HUES6 (cell line): ENCODE data around the gene KCNMA1.

Experiments used
- H3K27ac ChIP-seq: 2 replicates; pipeline ENCODE4 v1.7.0; 2013; ENCODE audit warnings: low read depth, mild to moderate bottlenecking, low read length, inconsistent platforms
- H3K27me3 ChIP-seq: 2 replicates; pipeline ENCODE4 v1.6.1; 2013; ENCODE audit warnings: low read length; ENCODE audit not compliant: control insufficient read depth, insufficient read depth
- H3K36me3 ChIP-seq: 2 replicates; pipeline ENCODE4 v1.6.1; 2013; ENCODE audit warnings: low read length; ENCODE audit not compliant: control insufficient read depth, insufficient read depth
- H3K4me1 ChIP-seq: 2 replicates; pipeline ENCODE4 v1.6.1; 2013; ENCODE audit warnings: low read length; ENCODE audit not compliant: control insufficient read depth, insufficient read depth
- H3K4me3 ChIP-seq: 2 replicates; pipeline ENCODE4 v1.5.1; 2013; ENCODE audit warnings: low read depth, low read length
- H3K9ac ChIP-seq: one replicate; pipeline ENCODE4 v1.6.1; 2013; ENCODE audit warnings: mild to moderate bottlenecking, low read length
- H3K9me3 ChIP-seq: 2 replicates; pipeline ENCODE4 v1.6.1; 2013; ENCODE audit warnings: low read depth, low read length; ENCODE audit not compliant: control insufficient read depth, insufficient read depth

Gene KCNMA1

DNA sequence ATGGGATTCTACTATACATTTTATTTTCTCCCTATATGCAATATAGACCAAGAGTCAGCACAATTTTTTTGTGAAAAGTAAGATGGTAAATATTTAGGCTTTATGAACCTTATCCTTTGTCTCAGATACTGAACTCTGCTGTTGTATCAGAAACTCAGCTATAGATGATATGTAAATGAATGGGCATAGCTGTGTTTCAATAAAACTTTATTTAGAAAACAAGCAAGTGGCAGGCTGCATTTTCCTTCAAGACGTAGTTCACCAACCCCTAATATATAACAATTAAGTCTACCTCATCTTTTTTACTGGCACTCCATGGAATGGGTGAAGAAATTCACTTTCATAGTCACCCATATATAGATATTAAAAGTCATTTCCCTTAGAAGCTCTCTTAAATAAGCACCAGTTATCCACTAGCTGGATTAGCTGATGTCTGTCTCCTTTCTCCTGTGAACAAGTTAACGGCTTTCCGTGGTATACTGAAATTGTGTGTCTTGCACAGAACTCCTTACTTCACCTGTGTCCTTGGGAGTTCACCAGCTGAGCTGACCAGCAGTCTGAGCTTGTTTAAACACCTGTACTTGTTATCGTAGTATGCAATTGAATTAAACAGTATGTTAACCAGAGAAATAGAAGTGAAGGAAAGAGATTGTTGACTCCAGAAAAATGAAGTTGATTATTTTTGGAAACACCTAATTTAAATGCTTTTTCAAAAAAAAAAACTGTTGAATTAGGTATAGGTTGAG, 770.6 kb downstream of the KCNMA1 start:
- H3K27me3 ChIP-seq, result no peaks in the 10 kb centered on the region
- H3K27ac ChIP-seq, result no peak overlapping the region
- no peaks in the 10 kb centered on the region for H3K4me1 ChIP-seq
- no peaks in the 10 kb centered on the region for H3K36me3 ChIP-seq
- H3K9ac ChIP-seq, result no peak overlapping the region
- H3K9me3 ChIP-seq, result no peaks in the 10 kb centered on the region
- H3K4me3 ChIP-seq, result no peak overlapping the region

DNA sequence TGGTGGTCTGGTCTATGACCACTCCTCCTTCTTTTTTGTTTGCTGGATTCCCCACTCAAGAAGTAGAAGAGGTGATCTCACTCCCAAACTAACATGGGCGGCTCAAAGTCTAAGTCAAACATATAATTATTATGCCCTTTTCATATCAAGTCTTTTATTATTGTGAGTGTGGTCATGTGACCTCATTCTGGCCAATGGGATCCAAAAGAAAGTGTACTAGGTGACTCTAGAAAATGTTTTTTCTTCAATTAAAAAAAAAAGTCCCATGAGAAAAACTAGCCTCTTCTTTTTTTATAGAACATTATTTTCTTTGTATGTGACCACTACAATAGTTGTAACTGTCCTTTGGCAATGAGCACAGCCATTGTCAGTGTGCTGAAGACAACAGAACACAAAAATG, 772.7 kb downstream of the KCNMA1 start:
- Histone ChIP-seq H3K4me3 (no peak overlapping the region), H3K4me1 (no peaks in the 10 kb centered on the region), H3K27ac (no peak overlapping the region), H3K9ac (no peak overlapping the region), H3K27me3 (no peaks in the 10 kb centered on the region), H3K9me3 (no peaks in the 10 kb centered on the region), H3K36me3 (no peaks in the 10 kb centered on the region)

DNA sequence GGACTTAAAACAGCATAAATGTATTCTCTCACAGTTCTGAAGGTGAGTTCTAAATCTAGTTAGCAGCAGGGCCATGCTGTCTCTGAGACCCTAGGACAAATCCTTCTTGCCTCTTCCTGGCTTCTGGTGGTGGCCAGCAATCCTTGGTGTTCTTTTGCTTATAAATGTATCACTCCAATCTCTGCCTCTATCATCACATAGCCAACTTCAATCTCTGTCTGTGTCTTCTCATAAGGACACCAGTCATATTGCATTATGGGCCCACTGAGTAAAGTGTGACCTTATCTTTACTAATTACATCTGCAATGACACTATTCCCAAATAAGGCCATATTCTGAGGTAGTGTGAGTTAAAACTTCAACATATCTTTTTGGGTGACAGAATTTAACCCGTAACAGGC, 778.9 kb downstream of the KCNMA1 start:
- no peaks in the 10 kb centered on the region for H3K9me3 ChIP-seq
- H3K4me1 ChIP-seq, result no peaks in the 10 kb centered on the region
- no peak overlapping the region for H3K9ac ChIP-seq
- H3K4me3 ChIP-seq, result no peak overlapping the region
- H3K36me3 ChIP-seq, result no peaks in the 10 kb centered on the region
- H3K27ac ChIP-seq, result no peak overlapping the region
- no peaks in the 10 kb centered on the region for H3K27me3 ChIP-seq

GRCh38 chr10:76840802-76841201, 796.8 kb downstream of the KCNMA1 start:
- H3K27me3 ChIP-seq, result no peaks in the 10 kb centered on the region

GRCh38 chr10:76839276-76839675, 798.3 kb downstream of the KCNMA1 start:
- no peaks in the 10 kb centered on the region for H3K9me3 ChIP-seq
- no peak overlapping the region for H3K27ac ChIP-seq
- no peaks in the 10 kb centered on the region for H3K27me3 ChIP-seq
- H3K9ac ChIP-seq, result no peak overlapping the region
- H3K4me1 ChIP-seq, result no peaks in the 10 kb centered on the region
- no peaks in the 10 kb centered on the region for H3K36me3 ChIP-seq
- no peak overlapping the region for H3K4me3 ChIP-seq

More at GRCh38 chr10:76840802-76841201, 796.8 kb downstream of the KCNMA1 start:
- Histone ChIP-seq H3K4me3 (no peak overlapping the region), H3K36me3 (no peaks in the 10 kb centered on the region), H3K4me1 (no peaks in the 10 kb centered on the region), H3K27ac (no peak overlapping the region), H3K9me3 (peaks cover 7% of the 10 kb centered on the region), H3K9ac (no peak overlapping the region)

- Histone ChIP-seq H3K9me3 (no peaks in the 10 kb centered on the region), H3K27ac (no peak overlapping the region), H3K4me3 (no peak overlapping the region), H3K36me3 (no peaks in the 10 kb centered on the region), H3K27me3 (no peaks in the 10 kb centered on the region), H3K9ac (no peak overlapping the region), H3K4me1 (no peaks in the 10 kb centered on the region)
These were observed 807.4 kb downstream of the KCNMA1 start for GRCh38 chr10:76830218-76830617.

GRCh38 chr10:76829724-76830123, 807.9 kb downstream of the KCNMA1 start:
- no peaks in the 10 kb centered on the region for H3K36me3 ChIP-seq
- no peaks in the 10 kb centered on the region for H3K4me1 ChIP-seq
- H3K9me3 ChIP-seq, result no peaks in the 10 kb centered on the region
- no peak overlapping the region for H3K9ac ChIP-seq
- H3K27ac ChIP-seq, result no peak overlapping the region
- no peak overlapping the region for H3K4me3 ChIP-seq
- H3K27me3 ChIP-seq, result no peaks in the 10 kb centered on the region
